ENCODE results near the gene TAF4B.
"Not testable (repeated sequence)": the region's sequence is repeated elsewhere in the genome, so short reads cannot be mapped to it uniquely, and the experiment has no call there.

The TAF4B gene

DNA sequence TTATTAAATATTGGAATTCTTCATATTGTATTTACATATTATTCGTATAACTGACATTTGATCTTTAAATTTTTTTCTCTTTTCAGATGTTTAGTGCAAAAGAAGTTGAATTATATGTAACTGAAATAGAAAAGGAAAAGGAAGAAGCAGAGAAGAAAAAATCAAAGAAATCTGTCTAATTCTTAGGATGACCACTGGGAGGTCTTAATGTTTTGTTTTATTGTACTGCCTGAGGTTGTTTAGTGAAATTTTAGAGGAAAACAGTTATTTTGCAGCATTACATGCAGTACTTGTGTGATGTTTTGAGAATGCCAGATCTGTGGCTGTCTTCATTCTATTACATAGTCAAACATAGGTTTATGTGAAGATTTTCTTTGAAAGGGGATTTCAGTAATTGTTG is 34.0 kb upstream of the TAF4B start:
- H3K36me3 ChIP-seq (ENCODE audit: control insufficient read depth, insufficient read depth, low read length) = no peaks in the 10 kb centered on the region
- no peak overlapping the region for H3K4me3 ChIP-seq (replicated peaks; ENCODE audit: low read depth, low read length)
- TF ChIP-seq, protein P1, sequence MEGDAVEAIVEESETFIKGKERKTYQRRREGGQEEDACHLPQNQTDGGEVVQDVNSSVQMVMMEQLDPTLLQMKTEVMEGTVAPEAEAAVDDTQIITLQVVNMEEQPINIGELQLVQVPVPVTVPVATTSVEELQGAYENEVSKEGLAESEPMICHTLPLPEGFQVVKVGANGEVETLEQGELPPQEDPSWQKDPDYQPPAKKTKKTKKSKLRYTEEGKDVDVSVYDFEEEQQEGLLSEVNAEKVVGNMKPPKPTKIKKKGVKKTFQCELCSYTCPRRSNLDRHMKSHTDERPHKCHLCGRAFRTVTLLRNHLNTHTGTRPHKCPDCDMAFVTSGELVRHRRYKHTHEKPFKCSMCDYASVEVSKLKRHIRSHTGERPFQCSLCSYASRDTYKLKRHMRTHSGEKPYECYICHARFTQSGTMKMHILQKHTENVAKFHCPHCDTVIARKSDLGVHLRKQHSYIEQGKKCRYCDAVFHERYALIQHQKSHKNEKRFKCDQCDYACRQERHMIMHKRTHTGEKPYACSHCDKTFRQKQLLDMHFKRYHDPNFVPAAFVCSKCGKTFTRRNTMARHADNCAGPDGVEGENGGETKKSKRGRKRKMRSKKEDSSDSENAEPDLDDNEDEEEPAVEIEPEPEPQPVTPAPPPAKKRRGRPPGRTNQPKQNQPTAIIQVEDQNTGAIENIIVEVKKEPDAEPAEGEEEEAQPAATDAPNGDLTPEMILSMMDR (IDR thresholded peaks at IDR 0.05; ENCODE audit: insufficient read depth, low read length, poor library complexity, severe bottlenecking) = no peak
- H3K27me3 ChIP-seq (replicated peaks; ENCODE audit: control insufficient read depth, insufficient read depth, low read length) = no peaks in the 10 kb centered on the region
- no peak for DNase-seq (ENCODE audit: extremely low read depth, insufficient read length)

GRCh38 chr18:26196605-26197004 is 29.6 kb upstream of the TAF4B start:
- DNase-seq (ENCODE audit: extremely low read depth, insufficient read length) = no peak
- Histone ChIP-seq H3K36me3 (ENCODE audit: control insufficient read depth, insufficient read depth, low read length) (no peaks in the 10 kb centered on the region), H3K27me3 (replicated peaks; ENCODE audit: control insufficient read depth, insufficient read depth, low read length) (no peaks in the 10 kb centered on the region), H3K4me3 (replicated peaks; ENCODE audit: low read depth, low read length) (no peak overlapping the region)
- TF ChIP-seq, protein P1 (IDR thresholded peaks at IDR 0.05; ENCODE audit: insufficient read depth, low read length, poor library complexity, severe bottlenecking) = no peak

- H3K27me3 ChIP-seq (replicated peaks; ENCODE audit: control insufficient read depth, insufficient read depth, low read length); DNase-seq (ENCODE audit: extremely low read depth, insufficient read length); H3K36me3 ChIP-seq (ENCODE audit: control insufficient read depth, insufficient read depth, low read length); H3K4me3 ChIP-seq (replicated peaks; ENCODE audit: low read depth, low read length): not testable (repeated sequence)
Observed at GRCh38 chr18:26202001-26202400, 24.2 kb upstream of the TAF4B start.

DNA sequence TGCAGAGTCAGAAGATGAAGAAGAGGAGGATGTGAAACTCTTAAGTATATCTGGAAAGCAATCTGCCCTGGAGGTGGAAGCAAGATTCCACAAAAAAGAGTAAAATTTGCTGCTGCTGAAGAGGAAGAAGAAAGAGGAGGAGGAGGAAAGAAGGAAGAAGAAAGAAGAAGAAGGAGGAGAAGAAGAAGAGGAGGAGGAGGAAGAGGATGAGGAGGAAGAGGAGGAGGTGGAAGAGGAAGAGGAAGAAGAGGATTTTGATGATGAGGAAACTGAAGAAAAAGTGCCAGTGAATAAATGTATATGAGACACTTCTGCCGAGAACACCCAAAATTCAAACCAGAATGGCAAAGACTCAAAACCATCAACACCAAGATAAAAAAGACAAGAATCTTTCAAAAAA is 20.9 kb upstream of the TAF4B start:
- no peak for DNase-seq (ENCODE audit: extremely low read depth, insufficient read length)
- Histone ChIP-seq H3K27me3 (replicated peaks; ENCODE audit: control insufficient read depth, insufficient read depth, low read length) (no peaks in the 10 kb centered on the region), H3K36me3 (ENCODE audit: control insufficient read depth, insufficient read depth, low read length) (no peaks in the 10 kb centered on the region), H3K4me3 (replicated peaks; ENCODE audit: low read depth, low read length) (no peak overlapping the region)
- TF ChIP-seq, protein P1 (IDR thresholded peaks at IDR 0.05; ENCODE audit: insufficient read depth, low read length, poor library complexity, severe bottlenecking) = no peak

- H3K27me3 ChIP-seq (replicated peaks; ENCODE audit: control insufficient read depth, insufficient read depth, low read length) = no peaks in the 10 kb centered on the region
- no peak for DNase-seq (ENCODE audit: extremely low read depth, insufficient read length)
- TF ChIP-seq, protein P1 (IDR thresholded peaks at IDR 0.05; ENCODE audit: insufficient read depth, low read length, poor library complexity, severe bottlenecking) = no peak
- H3K4me3 ChIP-seq (replicated peaks; ENCODE audit: low read depth, low read length) = no peak overlapping the region
- H3K36me3 ChIP-seq (ENCODE audit: control insufficient read depth, insufficient read depth, low read length) = no peaks in the 10 kb centered on the region
Observed at GRCh38 chr18:26206488-26206887, 19.8 kb upstream of the TAF4B start.

GRCh38 chr18:26207937-26208336 is 18.3 kb upstream of the TAF4B start:
- DNase-seq (ENCODE audit: extremely low read depth, insufficient read length) = no peak
- Histone ChIP-seq H3K27me3 (replicated peaks; ENCODE audit: control insufficient read depth, insufficient read depth, low read length) (no peaks in the 10 kb centered on the region), H3K36me3 (ENCODE audit: control insufficient read depth, insufficient read depth, low read length) (no peaks in the 10 kb centered on the region), H3K4me3 (replicated peaks; ENCODE audit: low read depth, low read length) (no peak overlapping the region)
- TF ChIP-seq, protein P1 (IDR thresholded peaks at IDR 0.05; ENCODE audit: insufficient read depth, low read length, poor library complexity, severe bottlenecking) = no peak

Measured in GM06990 (cell line).